Endodermal cell (in vitro differentiated cells): ENCODE results near the gene PRR16. TPM values are rescaled to one million over a fixed set of nuclear protein-coding genes. Genes with fewer than 3 reads are reported as not detected.
"Not testable (repeated sequence)": the region's sequence is repeated elsewhere in the genome, so short reads cannot be mapped to it uniquely, and the experiment has no call there.

Source experiments
- DNase-seq: peaks from one replicate; pipeline ENCODE4 v3.0.0-alpha.2; 2017
- H3K27ac ChIP-seq: 2 replicates; pipeline ENCODE4 v1.5.1; 2013; ENCODE audit warnings: mild to moderate bottlenecking, low read depth, low read length, moderate library complexity
- H3K27me3 ChIP-seq: 2 replicates; pipeline ENCODE4 v1.6.1; 2013; ENCODE audit warnings: mild to moderate bottlenecking, low read length, moderate library complexity; ENCODE audit not compliant: insufficient read depth, control insufficient read depth, poor library complexity, severe bottlenecking
- H3K36me3 ChIP-seq: 2 replicates; pipeline ENCODE4 v1.7.0; 2013; ENCODE audit warnings: mild to moderate bottlenecking, low read length, moderate library complexity; ENCODE audit not compliant: control insufficient read depth, insufficient read depth
- H3K4me1 ChIP-seq: one replicate; pipeline ENCODE4 v1.7.0; 2013; ENCODE audit warnings: low read length; ENCODE audit not compliant: control insufficient read depth, insufficient read depth
- H3K4me3 ChIP-seq: 2 replicates; pipeline ENCODE4 v1.5.1; 2013; ENCODE audit warnings: mild to moderate bottlenecking, low read length, moderate library complexity
- H3K9ac ChIP-seq: 2 replicates; pipeline ENCODE4 v1.6.1; 2013; ENCODE audit warnings: mild to moderate bottlenecking, low read length, moderate library complexity; ENCODE audit not compliant: poor library complexity, severe bottlenecking; ENCODE audit errors: extremely low read depth
- H3K9me3 ChIP-seq: 2 replicates; pipeline ENCODE4 v1.6.1; 2013; ENCODE audit warnings: mild to moderate bottlenecking, low read length, moderate library complexity; ENCODE audit not compliant: control insufficient read depth
- H3K27ac Mint-ChIP-seq: 2 replicates; pipeline ENCODE4 v1.8.0; 2020; ENCODE audit warnings: mixed read lengths
- H3K27me3 Mint-ChIP-seq: 2 replicates; pipeline ENCODE4 v1.8.0; 2021; ENCODE audit warnings: mild to moderate bottlenecking, mixed read lengths; ENCODE audit not compliant: insufficient read depth
- H3K36me3 Mint-ChIP-seq: 2 replicates; pipeline ENCODE4 v1.8.0; 2020; ENCODE audit warnings: low read depth, mixed read lengths
- H3K4me1 Mint-ChIP-seq: 2 replicates; pipeline ENCODE4 v1.8.0; 2020; ENCODE audit warnings: mixed read lengths
- H3K4me3 Mint-ChIP-seq: 2 replicates; pipeline ENCODE4 v1.8.0; 2020; ENCODE audit warnings: mild to moderate bottlenecking, moderate library complexity, mixed read lengths
- H3K9me3 Mint-ChIP-seq: 2 replicates; pipeline ENCODE4 v1.8.0; 2020; ENCODE audit warnings: mild to moderate bottlenecking, mixed read lengths
- CTCF ChIP-seq: fragments of 200-600 bp; sonication (generic); conservative IDR thresholded peaks from 2 replicates; pipeline ENCODE4 v1.5.0; 2021; ENCODE audit warnings: antibody characterized with exemption, mild to moderate bottlenecking
- WGBS, 2 experiments: methylation state at CpG; one replicate each; pipeline versions ENCODE4 v1.1.5 to v1.1.7; 2013; ENCODE audit warnings: missing lambda C conversion rate in 2 of 2, mixed read lengths in 1 of 2; ENCODE audit not compliant: insufficient coverage in 1 of 2, insufficient read length in 1 of 2; 5-methylcytosine and 5-hydroxymethylcytosine counted together
- long read RNA-seq, 4 experiments: library from polyadenylated mRNA in 2 of 4; library from RNA in 1 of 4; library from capped mRNA in 1 of 4; stranded (forward) in 3 of 4; unstranded in 1 of 4; transcript quantifications; one replicate each; pipeline ENCODE4 v2.0.0, GENCODE V29; 2020 to 2021; ENCODE audit warnings: inconsistent platforms in 1 of 4
- polyA plus RNA-seq, 2 experiments: library from polyadenylated mRNA; stranded (reverse); fragments of 50-300 nt; gene quantifications; one replicate each; pipeline ENCODE4 v1.2.3, GENCODE V29; 2013
- total RNA-seq, 2 donors: library from RNA; stranded (reverse); fragmentation: NEBNext Ultra II Directional in 1 of 2; extraction: Animal tissue kit (Norgen Biotek cat#: 25700) in 1 of 2; gene quantifications; 2 replicates in 1 of 2; 3 replicates in 1 of 2; pipeline ENCODE4 v1.2.1, GENCODE V29; 2021

PRR16 gene
- under 1 TPM; 0.53 to 0.64 TPM for total RNA-seq
- 0.96 TPM for polyA plus RNA-seq (2013, experiment 1 of 2)
- polyA plus RNA-seq (2013, experiment 2 of 2), result 0.62 TPM
- long read RNA-seq, experiment 1, result 0 reads
- long read RNA-seq, experiment 2, partial matches to known transcripts, result 0 of 1 reads
- long read RNA-seq, experiment 2, other reads (novel, unspliced or antisense), result 1 of 1 reads
- long read RNA-seq, experiment 3, result 0 reads
- long read RNA-seq, experiment 4, result 0 reads

- Mint-ChIP-seq H3K36me3 (no peaks in the 10 kb centered on the region), H3K4me1 (peaks cover 5% of the 10 kb centered on the region), H3K27ac (no peak within 1 kb of the TSS), H3K27me3 (peaks cover 68% of the 10 kb centered on the region), H3K4me3 (peak within 1 kb of the TSS; percentile 65), H3K9me3 (no peaks in the 10 kb centered on the region)
- H3K9ac ChIP-seq, result no peak within 1 kb of the TSS
- peak within 1 kb of the TSS; percentile 82 for H3K4me3 ChIP-seq
- WGBS, 2 experiments, result 0 to 3% methylated on average over 6 to 62 of the region's 62 CpGs
- peak; percentile 86 for DNase-seq
- no peaks in the 10 kb centered on the region for H3K9me3 ChIP-seq
- no peak within 1 kb of the TSS for H3K27ac ChIP-seq
- H3K27me3 ChIP-seq, result peaks cover 61% of the 10 kb centered on the region
- no peaks in the 10 kb centered on the region for H3K4me1 ChIP-seq
- peak; percentile 58 for TF ChIP-seq CTCF
- H3K36me3 ChIP-seq, result no peaks in the 10 kb centered on the region
Observed at GRCh38 chr5:120463991-120464626, at the start of gene PRR16. Gene PRR16, plus strand, starts transcription at chr5:120464300.

GRCh38 chr5:120415985-120416384, 48.1 kb upstream of the PRR16 start:
- no peak overlapping the region for H3K9ac ChIP-seq
- H3K27ac ChIP-seq, result no peak overlapping the region
- Mint-ChIP-seq H3K36me3 (no peaks in the 10 kb centered on the region), H3K27me3 (no peaks in the 10 kb centered on the region), H3K4me1 (no peaks in the 10 kb centered on the region), H3K27ac (no peak overlapping the region), H3K4me3 (no peak overlapping the region), H3K9me3 (peaks cover 11% of the 10 kb centered on the region)
- 97% methylated on average over 1 of the region's 1 CpG; no CpG with 5 or more reads in 1 of the 2 experiments for WGBS, 2 experiments
- no peak overlapping the region for H3K4me3 ChIP-seq
- H3K27me3 ChIP-seq, result no peaks in the 10 kb centered on the region
- H3K9me3 ChIP-seq, result peaks cover 12% of the 10 kb centered on the region
- no peaks in the 10 kb centered on the region for H3K4me1 ChIP-seq
- DNase-seq, result no peak
- no peak for TF ChIP-seq CTCF
- H3K36me3 ChIP-seq, result no peaks in the 10 kb centered on the region

GRCh38 chr5:120419127-120419526, 45.0 kb upstream of the PRR16 start:
- Histone ChIP-seq H3K9me3 (peaks cover under 1% of the 10 kb centered on the region), H3K9ac (no peak overlapping the region), H3K27ac (no peak overlapping the region), H3K36me3 (no peaks in the 10 kb centered on the region), H3K4me3 (no peak overlapping the region), H3K27me3 (no peaks in the 10 kb centered on the region), H3K4me1 (no peaks in the 10 kb centered on the region)
- no peak overlapping the region for H3K27ac Mint-ChIP-seq
- H3K4me1 Mint-ChIP-seq, result no peaks in the 10 kb centered on the region
- H3K4me3 Mint-ChIP-seq, result no peak overlapping the region
- H3K9me3 Mint-ChIP-seq, result peaks cover under 1% of the 10 kb centered on the region
- no peaks in the 10 kb centered on the region for H3K36me3 Mint-ChIP-seq
- H3K27me3 Mint-ChIP-seq, result no peaks in the 10 kb centered on the region
- 77 to 82% methylated on average over 3 of the region's 3 CpGs for WGBS, 2 experiments
- no peak for DNase-seq
- no peak for TF ChIP-seq CTCF

- not testable (repeated sequence) for DNase-seq, H3K36me3 ChIP-seq
- 90 to 92% methylated on average over 10 to 25 of the region's 25 CpGs for WGBS, 2 experiments
Observed at GRCh38 chr5:120426633-120427275, 37.3 kb upstream of the PRR16 start.

More at GRCh38 chr5:120426633-120427275, 37.3 kb upstream of the PRR16 start:
- peaks cover 60% of the 10 kb centered on the region for H3K9me3 Mint-ChIP-seq
- peaks cover 24% of the 10 kb centered on the region for H3K9me3 ChIP-seq
- H3K36me3 Mint-ChIP-seq, H3K27ac ChIP-seq, H3K4me1 ChIP-seq, H3K4me3 Mint-ChIP-seq, H3K4me3 ChIP-seq, H3K9ac ChIP-seq, H3K27me3 Mint-ChIP-seq, H3K4me1 Mint-ChIP-seq, H3K27ac Mint-ChIP-seq, H3K27me3 ChIP-seq: not testable (repeated sequence)
